Measurements from ENCODE around the gene ZGLP1.

GRCh38 chr19:10339380-10339960 lies 29.9 kb upstream of the ZGLP1 start, which contains the start of gene ICAM3:
- TF ChIP-seq CTCF (IDR thresholded peaks at IDR 0.05; ENCODE audit: low read depth, low read length) (no peak), POLR2A (IDR thresholded peaks at IDR 0.05; ENCODE audit: extremely low read depth, insufficient read length) (no peak)
- TF ChIP-seq, protein P1, sequence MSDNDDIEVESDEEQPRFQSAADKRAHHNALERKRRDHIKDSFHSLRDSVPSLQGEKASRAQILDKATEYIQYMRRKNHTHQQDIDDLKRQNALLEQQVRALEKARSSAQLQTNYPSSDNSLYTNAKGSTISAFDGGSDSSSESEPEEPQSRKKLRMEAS (IDR thresholded peaks at IDR 0.05; ENCODE audit: low read depth, low read length) = no peak

Measured in NB4 (cell line).